H1 (cell line): ENCODE data around the gene ETV4. TPM values are rescaled to one million over a fixed set of nuclear protein-coding genes. Genes with fewer than 3 reads are reported as not detected.

ENCODE experiments used
- CTCF ChIA-PET: fragments of 300-600 bp; sonication (Branson Sonifier 250); formaldehyde crosslinking; loops from one replicate; lab custom pipeline; 2021; ENCODE audit not compliant: partially characterized antibody; lab: Charles Lee
- POLR2A ChIA-PET: fragments of 300-600 bp; sonication (Branson Sonifier 250); formaldehyde crosslinking; loops from one replicate; lab custom pipeline; 2021; ENCODE audit warnings: inconsistent platforms; ENCODE audit not compliant: partially characterized antibody; lab: Charles Lee
- DNase-seq, 2 experiments: peaks; one replicate each; pipeline versions ENCODE4 v3.0.0 to v3.0.0-alpha.2; 2010 to 2022; ENCODE audit warnings: low spot score in 2 of 2, low read depth in 1 of 2, mixed read lengths in 1 of 2
- FAIRE-seq: peaks from 2 replicates; lab custom pipeline; 2011; peaks lifted over from hg19 to GRCh38; lab: Jason Lieb, UNC
- H2AFZ ChIP-seq: 2 replicates; pipeline ENCODE4 v1.8.1; 2012; ENCODE audit warnings: low read length, inconsistent platforms
- H2AK5ac ChIP-seq: 2 replicates; pipeline ENCODE4 v1.6.1; 2013; ENCODE audit warnings: low read depth, low read length
- H2BK120ac ChIP-seq: replicated peaks from 2 replicates; pipeline ENCODE3; 2013; ENCODE audit warnings: low read depth, low read length, inconsistent platforms
- H2BK12ac ChIP-seq: 2 replicates; pipeline ENCODE4 v1.6.1; 2013; ENCODE audit warnings: low read depth, low read length
- H2BK15ac ChIP-seq: 2 replicates; pipeline ENCODE4 v1.6.1; 2013; ENCODE audit warnings: low read length
- H2BK20ac ChIP-seq: 2 replicates; pipeline ENCODE4 v1.6.1; 2013; ENCODE audit warnings: low read length
- H2BK5ac ChIP-seq: 2 replicates; pipeline ENCODE4 v1.6.1; 2013; ENCODE audit warnings: low read depth, low read length
- H3K14ac ChIP-seq: 2 replicates; pipeline ENCODE4 v1.6.1; 2013; ENCODE audit warnings: inconsistent platforms; ENCODE audit not compliant: insufficient read length
- H3K18ac ChIP-seq: 2 replicates; pipeline ENCODE4 v1.6.1; 2013; ENCODE audit warnings: low read length; ENCODE audit errors: extremely low read depth
- H3K23ac ChIP-seq: 2 replicates; pipeline ENCODE4 v1.6.1; 2013; ENCODE audit warnings: inconsistent platforms; ENCODE audit not compliant: insufficient read length
- H3K23me2 ChIP-seq: 2 replicates; pipeline ENCODE4 v1.6.1; 2013; ENCODE audit warnings: low read depth, low read length
- H3K27ac ChIP-seq: 2 replicates; pipeline ENCODE4 v1.6.1; 2011; ENCODE audit warnings: low read depth, low read length, inconsistent platforms
- H3K27me3 ChIP-seq, 4 experiments: replicated peaks in 1 of 4; 1 replicate in 1 of 4; 2 replicates in 3 of 4; pipeline versions ENCODE4 v1.6.1 to v1.8.1; 2011 to 2013; ENCODE audit warnings: low read length in 3 of 4, mild to moderate bottlenecking in 3 of 4, inconsistent platforms in 2 of 4, mixed read lengths in 2 of 4, moderate library complexity in 1 of 4; ENCODE audit not compliant: control insufficient read depth in 3 of 4, insufficient read depth in 3 of 4; ENCODE audit errors: extremely low read depth in 1 of 4
- H3K36me3 ChIP-seq, 4 experiments: 2 replicates each; pipeline versions ENCODE4 v1.6.1 to v1.8.1; 2011 to 2013; ENCODE audit warnings: mild to moderate bottlenecking in 4 of 4, low read length in 3 of 4, moderate library complexity in 2 of 4, control low read depth in 1 of 4, inconsistent platforms in 1 of 4; ENCODE audit not compliant: insufficient read depth in 4 of 4, control insufficient read depth in 2 of 4
- H3K4ac ChIP-seq: replicated peaks from 2 replicates; pipeline ENCODE3; 2013; ENCODE audit warnings: low read length, low read depth, mixed read lengths, inconsistent platforms; ENCODE audit not compliant: insufficient read length
- H3K4me1 ChIP-seq, 4 experiments: replicated peaks in 1 of 4; 1 replicate in 1 of 4; 2 replicates in 3 of 4; pipeline versions ENCODE4 v1.6.1 to v1.8.1; 2011 to 2013; ENCODE audit warnings: low read length in 3 of 4, inconsistent platforms in 2 of 4, mixed read lengths in 1 of 4; ENCODE audit not compliant: insufficient read depth in 4 of 4, control insufficient read depth in 3 of 4
- H3K4me2 ChIP-seq, 2 experiments: 2 replicates each; pipeline versions ENCODE4 v1.6.1 to v1.8.1; 2011 to 2013; ENCODE audit warnings: low read depth in 2 of 2, low read length in 2 of 2, control low read depth in 1 of 2, inconsistent platforms in 1 of 2, mild to moderate bottlenecking in 1 of 2; ENCODE audit not compliant: insufficient read depth in 1 of 2
- H3K4me3 ChIP-seq, 4 experiments: fragments of 200-600, 300-600 bp in 1 of 4; sonication (generic), shearing (Covaris generic), sonication (Bioruptor Twin) in 1 of 4; 2 replicates each; pipeline versions ENCODE4 v1.5.1 to v1.8.1; 2011 to 2016; ENCODE audit warnings: low read length in 4 of 4, low read depth in 3 of 4, control low read depth in 2 of 4, inconsistent platforms in 2 of 4, mild to moderate bottlenecking in 2 of 4, mixed read lengths in 1 of 4, moderate library complexity in 1 of 4; ENCODE audit not compliant: insufficient read depth in 2 of 4; ENCODE audit errors: extremely low read depth in 1 of 4
- H3K56ac ChIP-seq: replicated peaks from 2 replicates; pipeline ENCODE3; 2013; ENCODE audit warnings: low read depth, mild to moderate bottlenecking, mixed read lengths, low read length, inconsistent platforms; ENCODE audit not compliant: insufficient read length
- H3K79me1 ChIP-seq: 2 replicates; pipeline ENCODE4 v1.6.1; 2013; ENCODE audit warnings: low read depth, low read length, control low read depth
- H3K79me2 ChIP-seq, 2 experiments: 2 replicates each; pipeline versions ENCODE4 v1.6.1 to v1.8.1; 2012 to 2013; ENCODE audit warnings: low read length in 2 of 2, mild to moderate bottlenecking in 2 of 2, inconsistent platforms in 1 of 2; ENCODE audit not compliant: insufficient read depth in 2 of 2, control insufficient read depth in 1 of 2
- H3K9ac ChIP-seq, 4 experiments: replicated peaks in 1 of 4; 1 replicate in 1 of 4; 2 replicates in 3 of 4; pipeline versions ENCODE4 v1.6.1 to v1.8.1; 2011 to 2013; ENCODE audit warnings: low read depth in 3 of 4, low read length in 3 of 4, control low read depth in 2 of 4, mild to moderate bottlenecking in 2 of 4, moderate library complexity in 2 of 4, inconsistent platforms in 1 of 4; ENCODE audit errors: extremely low read depth in 1 of 4
- H3K9me3 ChIP-seq, 2 experiments: 2 replicates each; pipeline versions ENCODE4 v1.6.1 to v1.8.1; 2012 to 2013; ENCODE audit warnings: mild to moderate bottlenecking in 2 of 2, moderate library complexity in 2 of 2, control low read depth in 1 of 2, inconsistent platforms in 1 of 2, low read depth in 1 of 2, low read length in 1 of 2, mixed read lengths in 1 of 2; ENCODE audit not compliant: insufficient read depth in 2 of 2
- H4K20me1 ChIP-seq, 2 experiments: replicated peaks in 1 of 2; 2 replicates each; pipeline versions ENCODE3 to v1.8.1; 2011 to 2013; ENCODE audit warnings: inconsistent platforms in 2 of 2, low read length in 2 of 2, mild to moderate bottlenecking in 1 of 2; ENCODE audit not compliant: insufficient read depth in 2 of 2, control insufficient read depth in 1 of 2
- H4K5ac ChIP-seq: 2 replicates; pipeline ENCODE4 v1.6.1; 2013; ENCODE audit warnings: low read length, low read depth, mixed read lengths, inconsistent platforms; ENCODE audit not compliant: insufficient read length
- H4K8ac ChIP-seq: 2 replicates; pipeline ENCODE4 v1.8.0; 2013; ENCODE audit warnings: mild to moderate bottlenecking, moderate library complexity, low read length, inconsistent platforms; ENCODE audit not compliant: insufficient read depth; ENCODE audit errors: extremely low read depth
- H4K91ac ChIP-seq: replicated peaks from 2 replicates; pipeline ENCODE3; 2013; ENCODE audit warnings: low read length, mixed read lengths, inconsistent platforms; ENCODE audit not compliant: insufficient read length
- HDAC2 ChIP-seq, 2 experiments: fragments of 300-600 bp in 1 of 2; sonication (generic) in 1 of 2; IDR thresholded peaks; 2 replicates each; pipeline ENCODE4 v1.6.1; 2011 to 2012; ENCODE audit warnings: low read depth in 2 of 2, low read length in 2 of 2, mild to moderate bottlenecking in 2 of 2, moderate library complexity in 2 of 2, borderline replicate concordance in 1 of 2, inconsistent platforms in 1 of 2
- WGBS, 2 experiments: shearing (Covaris generic) in 1 of 2; methylation state at CpG; one replicate each; pipeline versions ENCODE4 v1.1.6 to v1.1.7; 2013 to 2015; ENCODE audit warnings: low lambda C conversion rate in 2 of 2, mixed read lengths in 2 of 2, inconsistent platforms in 1 of 2, low coverage in 1 of 2, missing lambda C conversion rate in 1 of 2; ENCODE audit not compliant: insufficient replicate concordance in 2 of 2, insufficient coverage in 1 of 2, insufficient read length in 1 of 2; ENCODE audit errors: extremely low coverage in 1 of 2, missing lambda C conversion rate in 1 of 2; 5-methylcytosine and 5-hydroxymethylcytosine counted together
- polyA plus RNA-seq, 7 experiments: library from polyadenylated mRNA; depleted of rRNA in 3 of 7; stranded (reverse) in 5 of 7; unstranded in 2 of 7; fragments of >200 nt in 5 of 7; fragments of 200-250 nt in 2 of 7; gene quantifications; 1 replicate in 5 of 7; 2 replicates in 1 of 7; 4 replicates in 1 of 7; pipeline versions ENCODE4 v1.2.1 to v1.2.3, GENCODE V29; 2011 to 2013; ENCODE audit warnings: missing spikeins in 2 of 7, mixed read lengths in 2 of 7
- total RNA-seq: library from RNA; stranded (reverse); fragmentation: NEBNext Ultra II Directional; extraction: Animal tissue kit (Norgen Biotek cat#: 25700); gene quantifications from 2 replicates; pipeline ENCODE4 v1.2.1, GENCODE V29; 2021

ETV4 gene
- total and polyA plus RNA-seq, 2 of the 8 experiments (the other 6 are each of a cell fraction or from before 2014, with no cell fraction given), result 75.2 to 143 TPM

DNA sequence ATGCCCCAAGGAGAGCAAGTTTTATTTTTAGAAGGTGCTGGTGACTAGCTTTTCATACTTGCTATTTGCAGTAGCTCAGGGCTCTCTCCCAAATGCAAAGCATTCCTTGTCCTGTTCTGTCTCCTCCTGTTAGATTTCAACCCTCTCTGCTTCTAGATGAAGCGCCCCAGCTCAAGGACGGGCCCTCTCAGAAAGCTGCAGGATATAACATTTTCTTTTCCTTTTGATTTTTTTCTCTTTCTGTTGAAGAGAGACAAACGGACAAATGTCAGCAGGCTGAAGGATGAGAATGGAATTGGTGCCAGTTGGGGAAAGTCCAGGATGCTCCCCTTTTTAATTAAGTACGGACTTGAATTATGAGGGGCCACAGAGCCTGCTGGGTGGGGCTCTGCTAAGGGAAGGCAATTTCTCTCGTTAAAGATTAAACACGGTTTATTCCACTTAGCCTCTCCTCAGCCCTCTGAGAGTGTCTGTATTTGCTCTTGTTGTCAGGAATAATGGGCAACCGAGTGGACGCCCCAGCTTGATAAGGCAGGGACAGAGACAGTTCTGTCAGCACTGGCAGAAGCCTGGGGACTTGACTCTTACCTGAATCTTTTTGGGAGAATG lies 6.2 kb upstream of the ETV4 start:
- H2AFZ ChIP-seq, result no peak overlapping the region
- POLR2A ChIA-PET, result interaction anchor here (1.1 to 2.1 kb wide), 5 partner anchors 9 to 26 kb away, joined by 3 to 6 read pairs (median 4); no protein-coding TSS in a partner anchor

More for the DNA sequence above, 6.2 kb upstream of the ETV4 start:
- Histone ChIP-seq H2BK5ac (peak overlapping the region; percentile 52; the same call in 1 of the 2 replicates), H3K4me1 (peaks cover 11 to 27% (median 17%) of the 10 kb centered on the region in 4 experiments), H3K23me2 (0 out of 2 replicates have a peak, but pooled peaks cover 2% of the 10 kb centered on the region), H4K20me1 (no peaks in the 10 kb centered on the region), H4K5ac (no peak overlapping the region), H2BK20ac (no peak overlapping the region), H2AK5ac (no peak overlapping the region), H3K56ac (no peak overlapping the region), H2BK15ac (no peak overlapping the region), H3K18ac (0 out of 2 replicates have a peak overlapping the region, but pooled peaks have one; percentile 32), H3K36me3 (no peaks in the 10 kb centered on the region), H2BK12ac (peak overlapping the region; percentile 18; the same call in 1 of the 2 replicates), H3K79me2 (no peaks in the 10 kb centered on the region), H3K9ac (no peak overlapping the region), H3K4me2 (no peak overlapping the region), H3K4me3 (no peak overlapping the region), H3K9me3 (no peaks in the 10 kb centered on the region; a peak in 1 of 4 replicates), H4K8ac (no peak overlapping the region), H3K79me1 (no peaks in the 10 kb centered on the region), H3K14ac (no peak overlapping the region), H3K27ac (no peak overlapping the region), H3K27me3 (peaks cover 0 to 4% (median 3%) of the 10 kb centered on the region in 4 experiments; a peak in 4 of 7 replicates), H3K23ac (no peak overlapping the region), H2BK120ac (no peak overlapping the region), H3K4ac (no peak overlapping the region), H4K91ac (no peak overlapping the region)
- FAIRE-seq, result no peak
- 86% methylated on average over 8 of the region's 8 CpGs; no CpG with 5 or more reads in 1 of the 2 experiments for WGBS, 2 experiments
- TF ChIP-seq HDAC2 (IDR thresholded peaks at IDR 0.05; ENCODE audit: borderline replicate concordance in 1 of 2, low read depth in 2 of 2, low read length in 2 of 2), result no peak
- DNase-seq, result no peak
- CTCF ChIA-PET, result interaction anchor here (1.1 to 2.4 kb wide), 6 partner anchors 8 to 208 kb away, joined by 3 to 11 read pairs (median 4); no protein-coding TSS in a partner anchor
